ENCODE measurements around the gene CD300LB.

DNA sequence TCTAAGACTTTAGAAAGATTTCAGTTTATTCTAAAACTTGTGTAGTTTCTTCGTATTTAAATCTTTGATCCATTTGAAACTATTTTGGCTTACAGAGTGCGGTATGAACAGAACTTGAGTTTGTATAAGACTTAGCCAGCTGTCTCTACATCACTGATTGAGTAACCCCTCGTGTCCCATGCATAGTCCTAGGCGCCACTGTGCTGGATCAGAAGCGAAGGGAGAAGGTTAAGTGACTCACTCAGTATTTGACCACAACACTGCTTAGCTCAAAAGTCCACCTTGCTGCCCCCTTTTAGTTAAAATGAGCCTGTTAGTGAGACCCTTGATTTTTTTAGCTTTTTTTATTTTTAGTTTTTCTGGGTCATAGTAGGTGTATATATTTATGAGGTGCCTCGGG lies 28.4 kb downstream of the CD300LB start:
- TF ChIP-seq, protein P1, sequence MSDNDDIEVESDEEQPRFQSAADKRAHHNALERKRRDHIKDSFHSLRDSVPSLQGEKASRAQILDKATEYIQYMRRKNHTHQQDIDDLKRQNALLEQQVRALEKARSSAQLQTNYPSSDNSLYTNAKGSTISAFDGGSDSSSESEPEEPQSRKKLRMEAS (CRISPR knock-in tag; IDR thresholded peaks at IDR 0.05), result no peak
- TF ChIP-seq, protein P2, sequence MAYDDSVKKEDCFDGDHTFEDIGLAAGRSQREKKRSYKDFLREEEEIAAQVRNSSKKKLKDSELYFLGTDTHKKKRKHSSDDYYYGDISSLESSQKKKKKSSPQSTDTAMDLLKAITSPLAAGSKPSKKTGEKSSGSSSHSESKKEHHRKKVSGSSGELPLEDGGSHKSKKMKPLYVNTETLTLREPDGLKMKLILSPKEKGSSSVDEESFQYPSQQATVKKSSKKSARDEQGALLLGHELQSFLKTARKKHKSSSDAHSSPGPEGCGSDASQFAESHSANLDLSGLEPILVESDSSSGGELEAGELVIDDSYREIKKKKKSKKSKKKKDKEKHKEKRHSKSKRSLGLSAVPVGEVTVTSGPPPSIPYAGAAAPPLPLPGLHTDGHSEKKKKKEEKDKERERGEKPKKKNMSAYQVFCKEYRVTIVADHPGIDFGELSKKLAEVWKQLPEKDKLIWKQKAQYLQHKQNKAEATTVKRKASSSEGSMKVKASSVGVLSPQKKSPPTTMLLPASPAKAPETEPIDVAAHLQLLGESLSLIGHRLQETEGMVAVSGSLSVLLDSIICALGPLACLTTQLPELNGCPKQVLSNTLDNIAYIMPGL (CRISPR knock-in tag; IDR thresholded peaks at IDR 0.05), result no peak
- no peak for TF ChIP-seq JUN (CRISPR knock-in tag; IDR thresholded peaks at IDR 0.05)
- TF ChIP-seq, protein P3, sequence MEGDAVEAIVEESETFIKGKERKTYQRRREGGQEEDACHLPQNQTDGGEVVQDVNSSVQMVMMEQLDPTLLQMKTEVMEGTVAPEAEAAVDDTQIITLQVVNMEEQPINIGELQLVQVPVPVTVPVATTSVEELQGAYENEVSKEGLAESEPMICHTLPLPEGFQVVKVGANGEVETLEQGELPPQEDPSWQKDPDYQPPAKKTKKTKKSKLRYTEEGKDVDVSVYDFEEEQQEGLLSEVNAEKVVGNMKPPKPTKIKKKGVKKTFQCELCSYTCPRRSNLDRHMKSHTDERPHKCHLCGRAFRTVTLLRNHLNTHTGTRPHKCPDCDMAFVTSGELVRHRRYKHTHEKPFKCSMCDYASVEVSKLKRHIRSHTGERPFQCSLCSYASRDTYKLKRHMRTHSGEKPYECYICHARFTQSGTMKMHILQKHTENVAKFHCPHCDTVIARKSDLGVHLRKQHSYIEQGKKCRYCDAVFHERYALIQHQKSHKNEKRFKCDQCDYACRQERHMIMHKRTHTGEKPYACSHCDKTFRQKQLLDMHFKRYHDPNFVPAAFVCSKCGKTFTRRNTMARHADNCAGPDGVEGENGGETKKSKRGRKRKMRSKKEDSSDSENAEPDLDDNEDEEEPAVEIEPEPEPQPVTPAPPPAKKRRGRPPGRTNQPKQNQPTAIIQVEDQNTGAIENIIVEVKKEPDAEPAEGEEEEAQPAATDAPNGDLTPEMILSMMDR (IDR thresholded peaks at IDR 0.05), result no peak
- no peak for TF ChIP-seq FOXK1 (CRISPR knock-in tag; IDR thresholded peaks at IDR 0.05)
